OCI-LY1 (cell line): ENCODE measurements around the gene SERINC5.
A peak's percentile ranks its signal among the peaks of the same experiment; 100 is the strongest.

Experiments
- H2AFZ ChIP-seq: fragments of 200-600 bp; sonication (generic), shearing (Covaris generic); 2 replicates; pipeline ENCODE4 v1.6.0; 2014; ENCODE audit warnings: antibody characterized with exemption, mild to moderate bottlenecking, low read length
- H3F3A ChIP-seq: fragments of 200-600 bp; sonication (generic), shearing (Covaris generic); 2 replicates; pipeline ENCODE4 v1.6.0; 2014; ENCODE audit warnings: mild to moderate bottlenecking, antibody characterized with exemption, low read length, moderate library complexity; ENCODE audit not compliant: insufficient read depth
- H3K27ac ChIP-seq: fragments of 200-600 bp; sonication (generic); 2 replicates; pipeline ENCODE4 v1.5.1; 2014; ENCODE audit warnings: low read length, mixed run types, mild to moderate bottlenecking, low read depth; ENCODE audit not compliant: poor library complexity, severe bottlenecking
- H3K27me3 ChIP-seq: fragments of 200-600 bp; sonication (generic); 2 replicates; pipeline ENCODE4 v1.6.0; 2014; ENCODE audit warnings: antibody characterized with exemption, mild to moderate bottlenecking, low read length, moderate library complexity; ENCODE audit not compliant: insufficient read depth
- H3K36me3 ChIP-seq: fragments of 200-600 bp; sonication (generic); 2 replicates; pipeline ENCODE4 v1.6.1; 2014; ENCODE audit warnings: mild to moderate bottlenecking, antibody characterized with exemption, low read length, moderate library complexity, mixed read lengths; ENCODE audit not compliant: insufficient read depth
- H3K4me1 ChIP-seq: fragments of 200-600 bp; sonication (generic); 2 replicates; pipeline ENCODE4 v1.5.1; 2014; ENCODE audit warnings: mild to moderate bottlenecking, low read length, moderate library complexity; ENCODE audit not compliant: insufficient read depth, severe bottlenecking
- H3K4me2 ChIP-seq: fragments of 200-600 bp; sonication (generic), shearing (Covaris generic); 2 replicates; pipeline ENCODE4 v1.6.1; 2014; ENCODE audit warnings: low read length
- H3K4me3 ChIP-seq: fragments of 200-600 bp; sonication (generic); 2 replicates; pipeline ENCODE4 v1.5.1; 2014; ENCODE audit warnings: low read length, low read depth, mild to moderate bottlenecking, mixed read lengths; ENCODE audit not compliant: poor library complexity, severe bottlenecking
- H3K79me2 ChIP-seq: fragments of 200-600 bp; shearing (Covaris generic); 2 replicates; pipeline ENCODE4 v1.6.1; 2016; ENCODE audit warnings: mixed run types, low read length, mixed read lengths; ENCODE audit not compliant: insufficient read depth
- H3K9ac ChIP-seq: fragments of 200-600 bp; sonication (generic), shearing (Covaris generic); 2 replicates; pipeline ENCODE4 v1.6.1; 2014; ENCODE audit warnings: mild to moderate bottlenecking, low read length, mixed read lengths
- H3K9me2 ChIP-seq: fragments of 200-600 bp; sonication (generic), shearing (Covaris generic); 2 replicates; pipeline ENCODE4 v1.6.1; 2014; ENCODE audit warnings: low read depth, mild to moderate bottlenecking, low read length, mixed read lengths
- H3K9me3 ChIP-seq: fragments of 200-600 bp; shearing (Covaris generic); 2 replicates; pipeline ENCODE4 v1.6.1; 2014; ENCODE audit warnings: low read length, mixed read lengths
- H4K20me1 ChIP-seq: fragments of 200-600 bp; sonication (generic), shearing (Covaris generic); 2 replicates; pipeline ENCODE4 v1.6.0; 2016; ENCODE audit warnings: mild to moderate bottlenecking, low read length; ENCODE audit not compliant: insufficient read depth
- EZH2 ChIP-seq: fragments of 200-600 bp; sonication (generic), shearing (Covaris generic); IDR thresholded peaks from 2 replicates; pipeline ENCODE4 v1.8.0; 2017; ENCODE audit warnings: borderline replicate concordance, mixed run types, mild to moderate bottlenecking, antibody characterized with exemption, low read length, moderate library complexity, mixed read lengths
- TF ChIP-seq, protein P1 (sequence below): fragments of 200-600 bp; sonication (generic), shearing (Covaris generic); IDR thresholded peaks from 2 replicates; pipeline ENCODE4 v1.5.1; 2017; ENCODE audit warnings: mild to moderate bottlenecking, antibody characterized with exemption, low read length, moderate library complexity, mixed read lengths

The SERINC5 gene

DNA sequence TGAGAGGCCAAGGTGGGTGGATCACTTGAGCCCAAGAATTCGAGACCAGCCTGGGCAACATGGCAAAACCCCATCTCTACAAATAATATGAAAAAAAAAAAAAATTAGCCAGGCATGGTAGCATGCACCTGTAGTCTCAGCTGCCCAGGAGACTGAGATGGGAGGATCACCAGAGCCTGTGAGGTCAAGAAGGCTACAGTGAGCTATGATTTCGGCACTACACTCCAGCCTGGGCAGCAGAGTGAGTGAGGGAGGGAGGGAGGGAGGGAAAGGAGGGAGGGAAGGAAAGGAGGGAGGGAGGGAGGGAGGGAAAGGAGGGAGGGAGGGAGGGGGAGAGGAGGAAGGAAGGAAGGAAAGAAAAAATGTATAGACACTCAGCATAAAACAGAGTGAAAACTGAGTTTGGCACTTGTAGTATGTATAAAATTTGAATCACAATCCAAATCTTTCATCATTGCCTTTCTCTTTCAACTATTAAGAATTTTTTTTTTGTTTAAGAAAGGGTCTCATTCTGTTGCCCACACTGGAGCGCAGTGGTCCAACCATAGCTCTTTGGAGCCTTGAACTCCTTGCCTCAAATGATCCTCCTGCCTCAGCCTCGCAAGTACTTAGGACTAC lies 27.8 kb downstream of the SERINC5 start:
- H3K79me2 ChIP-seq: peaks cover 90% of the 10 kb centered on the region
- peaks cover 12% of the 10 kb centered on the region for H3K36me3 ChIP-seq
- H3F3A ChIP-seq: no peaks in the 10 kb centered on the region
- H3K4me3 ChIP-seq: no peak overlapping the region
- no peaks in the 10 kb centered on the region for H3K9me3 ChIP-seq
- H3K4me1 ChIP-seq: peaks cover 71% of the 10 kb centered on the region
- no peaks in the 10 kb centered on the region for H3K27me3 ChIP-seq
- H4K20me1 ChIP-seq: no peaks in the 10 kb centered on the region
- H2AFZ ChIP-seq: no peak overlapping the region
- TF ChIP-seq, protein P1, sequence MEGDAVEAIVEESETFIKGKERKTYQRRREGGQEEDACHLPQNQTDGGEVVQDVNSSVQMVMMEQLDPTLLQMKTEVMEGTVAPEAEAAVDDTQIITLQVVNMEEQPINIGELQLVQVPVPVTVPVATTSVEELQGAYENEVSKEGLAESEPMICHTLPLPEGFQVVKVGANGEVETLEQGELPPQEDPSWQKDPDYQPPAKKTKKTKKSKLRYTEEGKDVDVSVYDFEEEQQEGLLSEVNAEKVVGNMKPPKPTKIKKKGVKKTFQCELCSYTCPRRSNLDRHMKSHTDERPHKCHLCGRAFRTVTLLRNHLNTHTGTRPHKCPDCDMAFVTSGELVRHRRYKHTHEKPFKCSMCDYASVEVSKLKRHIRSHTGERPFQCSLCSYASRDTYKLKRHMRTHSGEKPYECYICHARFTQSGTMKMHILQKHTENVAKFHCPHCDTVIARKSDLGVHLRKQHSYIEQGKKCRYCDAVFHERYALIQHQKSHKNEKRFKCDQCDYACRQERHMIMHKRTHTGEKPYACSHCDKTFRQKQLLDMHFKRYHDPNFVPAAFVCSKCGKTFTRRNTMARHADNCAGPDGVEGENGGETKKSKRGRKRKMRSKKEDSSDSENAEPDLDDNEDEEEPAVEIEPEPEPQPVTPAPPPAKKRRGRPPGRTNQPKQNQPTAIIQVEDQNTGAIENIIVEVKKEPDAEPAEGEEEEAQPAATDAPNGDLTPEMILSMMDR: no peak
- TF ChIP-seq EZH2: no peak
- no peaks in the 10 kb centered on the region for H3K9me2 ChIP-seq
- peak overlapping the region; percentile 84 for H3K27ac ChIP-seq
- H3K4me2 ChIP-seq: peak overlapping the region; percentile 34; the same call in 1 of the 2 replicates
- H3K9ac ChIP-seq: no peak overlapping the region; the same call in 1 of the 2 replicates

DNA sequence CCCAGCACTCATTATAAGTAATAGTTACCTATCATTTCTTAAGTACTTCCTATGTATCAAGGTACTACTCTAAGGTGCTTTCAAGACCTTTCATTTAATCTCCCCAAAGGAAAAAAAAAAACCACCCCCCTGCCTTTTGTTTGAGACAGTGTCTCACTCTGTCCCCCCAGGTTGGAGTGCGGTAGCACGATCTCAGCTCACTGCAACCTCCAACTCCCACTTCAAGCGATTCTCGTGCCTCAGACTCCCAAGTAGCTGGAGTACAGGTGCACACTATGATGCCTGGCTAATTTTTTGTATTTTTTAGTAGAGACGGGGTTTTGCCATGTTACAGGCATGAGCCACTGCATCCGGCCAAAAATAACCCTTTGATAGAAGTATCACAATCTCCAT lies 29.9 kb downstream of the SERINC5 start:
- Histone ChIP-seq H3K4me2 (peak overlapping the region; percentile 5; the same call in 1 of the 2 replicates), H3K4me3 (no peak overlapping the region), H3K4me1 (peaks cover 77% of the 10 kb centered on the region), H3K79me2 (peaks cover 90% of the 10 kb centered on the region), H3K36me3 (peaks cover 17% of the 10 kb centered on the region), H2AFZ (no peak overlapping the region), H3K27ac (peak overlapping the region; percentile 61), H3F3A (no peaks in the 10 kb centered on the region), H3K9me3 (no peaks in the 10 kb centered on the region), H3K27me3 (no peaks in the 10 kb centered on the region), H3K9me2 (no peaks in the 10 kb centered on the region), H3K9ac (no peak overlapping the region; the same call in 1 of the 2 replicates), H4K20me1 (no peaks in the 10 kb centered on the region)
- TF ChIP-seq, protein P1: no peak
- no peak for TF ChIP-seq EZH2

DNA sequence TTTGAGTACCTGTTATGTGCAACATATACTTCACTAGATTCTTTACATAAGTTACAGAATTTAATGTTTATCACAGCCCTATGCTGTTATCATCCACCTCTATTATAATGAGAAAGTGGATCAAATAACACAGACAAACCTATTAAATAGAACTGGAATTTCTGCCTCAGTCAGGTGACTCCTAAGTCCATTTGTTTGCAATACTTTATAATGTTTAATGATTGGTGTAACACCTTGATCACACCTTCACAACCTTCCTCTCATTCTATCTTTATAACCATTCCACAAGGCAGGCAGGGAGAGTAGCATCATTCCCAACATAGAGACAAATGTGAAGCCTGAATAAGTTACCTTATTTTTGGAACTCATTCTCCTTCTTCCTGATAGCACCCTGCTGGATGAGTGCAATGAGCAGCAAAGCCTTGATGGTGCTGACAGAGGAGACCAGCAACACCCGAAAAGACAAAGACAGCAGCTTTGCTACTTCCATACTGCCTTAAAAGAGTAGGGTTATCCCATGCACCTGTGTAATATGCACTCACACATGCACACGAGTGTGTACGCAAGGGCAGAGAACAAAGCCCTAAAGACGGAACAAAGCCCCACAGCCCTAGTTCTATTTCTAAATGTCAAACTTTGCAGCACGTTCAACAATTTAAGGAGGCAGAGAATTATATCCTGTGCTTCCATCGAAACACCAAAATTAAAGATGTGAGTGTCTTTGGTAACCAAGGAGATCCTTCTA lies 30.5 kb downstream of the SERINC5 start:
- Histone ChIP-seq H3K4me1 (peaks cover 77% of the 10 kb centered on the region), H3K27ac (peak overlapping the region; percentile 61), H3F3A (0 out of 2 replicates have a peak, but pooled peaks cover 4% of the 10 kb centered on the region), H3K27me3 (no peaks in the 10 kb centered on the region), H3K9me3 (no peaks in the 10 kb centered on the region), H3K4me3 (no peak overlapping the region), H3K36me3 (peaks cover 21% of the 10 kb centered on the region), H3K4me2 (no peak overlapping the region; the same call in 1 of the 2 replicates), H3K9ac (no peak overlapping the region; the same call in 1 of the 2 replicates), H2AFZ (no peak overlapping the region), H3K79me2 (peaks cover 88% of the 10 kb centered on the region), H3K9me2 (no peaks in the 10 kb centered on the region), H4K20me1 (no peaks in the 10 kb centered on the region)
- TF ChIP-seq EZH2: no peak
- TF ChIP-seq, protein P1: no peak
